Caki2 (cell line): ENCODE measurements around the gene MIER2. TPM values are rescaled to one million over a fixed set of nuclear protein-coding genes. Genes with fewer than 3 reads are reported as not detected.
"Not testable (repeated sequence)": the region's sequence is repeated elsewhere in the genome, so short reads cannot be mapped to it uniquely, and the experiment has no call there.

ENCODE experiments used
- DNase-seq: peaks from one replicate; pipeline ENCODE4 v3.0.0-alpha.2; 2015; ENCODE audit warnings: low read depth
- in situ Hi-C: cut with HindIII; loops from 2 replicates; pipeline ENCODE4 v1.10.0; 2016; ENCODE audit warnings: low sequenced_read_pairs, low pct_unique_long_range_greater_than_20kb, mixed read lengths
- total RNA-seq: library from RNA; depleted of rRNA; stranded (reverse); fragments of >200 nt; shearing (Covaris generic); gene quantifications from 2 replicates; pipeline ENCODE4 v1.2.3, GENCODE V29; 2014; ENCODE audit warnings: low replicate concordance; rRNA removed

MIER2 gene
- total RNA-seq, 1 experiment from 2014 or later, result 9.4 TPM

GRCh38 chr19:281156-281853 lies 63.3 kb downstream of the MIER2 start:
- in situ Hi-C loops, result no loop called here
- DNase-seq, result no peak

DNA sequence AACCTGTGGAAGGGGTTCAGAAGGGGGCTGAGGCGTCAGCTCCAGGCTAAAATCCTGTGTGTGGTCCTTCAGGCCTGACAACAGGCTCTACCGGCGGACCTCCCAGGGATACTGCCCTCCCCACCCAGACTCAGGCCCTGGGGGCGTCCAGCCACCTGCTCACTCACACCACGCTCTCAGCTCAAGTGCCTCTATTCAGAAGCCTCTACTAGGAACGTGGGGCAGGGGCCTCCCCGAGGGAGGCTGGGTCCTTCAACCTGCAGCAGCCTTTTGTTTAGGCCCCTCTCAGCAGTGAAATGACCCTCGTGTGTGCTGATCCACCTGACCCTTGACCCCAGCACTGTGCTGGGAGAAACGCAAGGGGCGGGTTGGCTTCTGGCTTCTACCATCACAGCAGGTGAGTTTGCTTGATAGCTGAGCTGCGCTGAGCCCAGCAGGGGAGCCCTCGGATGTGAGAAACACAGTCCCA lies 64.0 kb downstream of the MIER2 start:
- no peak for DNase-seq
- in situ Hi-C loops, result no loop called here

DNA sequence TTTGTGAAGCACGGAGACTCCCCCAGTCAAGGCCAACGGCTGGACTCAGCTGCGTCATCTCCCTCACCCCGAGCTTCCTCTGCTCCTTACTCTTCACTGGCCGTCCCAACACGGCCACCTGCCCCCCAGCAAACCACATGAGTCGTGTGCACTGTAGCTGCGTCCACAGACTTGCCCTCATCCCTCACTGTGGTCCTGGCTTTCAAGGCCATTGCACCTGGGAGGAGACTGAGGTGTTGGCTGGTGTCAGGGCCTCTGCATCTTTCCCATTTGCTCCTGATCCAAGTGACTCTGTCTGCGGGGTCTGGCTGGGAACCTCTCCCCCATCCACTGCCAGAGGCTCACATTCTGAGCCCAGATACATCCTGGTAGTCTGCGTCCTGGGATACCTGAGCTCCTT lies 64.9 kb downstream of the MIER2 start:
- no peak for DNase-seq
- in situ Hi-C loops, result no loop called here

DNA sequence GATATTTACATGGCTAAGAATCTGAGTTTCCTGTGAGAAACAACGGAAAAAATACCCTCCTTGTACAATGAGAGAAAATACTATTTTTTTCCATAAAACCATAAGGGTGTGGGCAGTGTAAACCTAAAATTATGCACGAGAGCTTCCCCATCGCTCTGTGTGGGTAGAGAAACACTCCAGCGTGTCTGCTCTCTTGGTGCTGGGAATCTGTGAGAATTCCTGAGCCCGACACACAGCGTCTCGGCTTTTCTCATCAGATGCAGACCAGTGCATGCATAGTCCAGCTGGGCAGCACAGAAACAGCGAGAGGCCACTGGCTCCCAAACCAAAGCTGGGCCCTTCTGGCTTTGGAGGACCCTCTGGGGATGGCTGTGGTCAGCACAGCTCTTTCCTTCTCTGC lies 65.4 kb downstream of the MIER2 start:
- no peak for DNase-seq
- in situ Hi-C loops, result no loop called here

DNA sequence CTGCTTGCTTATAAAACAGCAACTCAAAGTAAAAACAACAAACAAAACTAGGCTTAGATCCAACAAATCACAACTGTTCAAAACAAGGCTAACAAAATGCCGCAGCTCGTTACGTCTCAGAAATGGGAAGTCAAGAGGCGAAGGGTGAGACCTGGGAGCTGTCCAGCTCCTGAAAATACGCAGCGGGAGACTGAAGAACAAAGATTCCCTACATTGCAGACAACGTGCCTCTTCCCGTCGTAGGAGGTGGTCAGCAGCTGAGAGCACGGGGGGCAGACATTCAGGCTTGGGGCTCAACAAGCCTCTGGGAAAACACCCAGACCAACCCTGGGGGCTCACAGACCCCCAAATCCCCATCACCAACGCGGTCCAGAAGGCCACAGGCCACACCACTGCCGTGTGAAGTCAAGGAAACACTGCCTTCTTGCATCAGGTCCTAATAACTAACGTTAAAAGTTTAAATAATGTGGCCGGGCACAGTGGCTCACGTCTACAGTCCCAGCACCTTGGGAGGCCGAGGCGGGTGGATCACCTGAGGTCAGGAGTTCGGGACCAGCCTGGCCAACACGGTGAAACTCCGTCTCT lies 66.9 kb downstream of the MIER2 start:
- in situ Hi-C loops, result no loop called here
- DNase-seq, result no peak

DNA sequence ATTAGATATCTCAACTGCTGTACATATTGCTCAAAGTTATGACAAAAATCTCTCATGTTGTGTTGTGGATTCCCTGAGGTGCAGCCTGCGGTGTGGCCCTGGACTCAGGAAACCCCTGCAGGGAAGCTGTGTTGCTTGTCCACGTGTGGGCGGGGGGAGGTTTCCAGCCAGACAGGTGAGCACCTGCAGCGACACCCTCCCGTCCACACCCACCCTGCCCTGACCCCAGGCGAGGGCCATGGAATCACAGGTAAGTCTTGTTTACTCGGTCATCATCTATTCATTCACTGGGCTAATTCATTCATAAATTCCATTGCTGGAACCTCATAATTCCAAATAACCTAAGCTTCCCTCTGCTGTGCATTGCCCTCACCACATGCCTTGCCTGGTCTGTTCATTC lies 67.5 kb downstream of the MIER2 start:
- DNase-seq, result no peak
- in situ Hi-C loops, result no loop called here

DNA sequence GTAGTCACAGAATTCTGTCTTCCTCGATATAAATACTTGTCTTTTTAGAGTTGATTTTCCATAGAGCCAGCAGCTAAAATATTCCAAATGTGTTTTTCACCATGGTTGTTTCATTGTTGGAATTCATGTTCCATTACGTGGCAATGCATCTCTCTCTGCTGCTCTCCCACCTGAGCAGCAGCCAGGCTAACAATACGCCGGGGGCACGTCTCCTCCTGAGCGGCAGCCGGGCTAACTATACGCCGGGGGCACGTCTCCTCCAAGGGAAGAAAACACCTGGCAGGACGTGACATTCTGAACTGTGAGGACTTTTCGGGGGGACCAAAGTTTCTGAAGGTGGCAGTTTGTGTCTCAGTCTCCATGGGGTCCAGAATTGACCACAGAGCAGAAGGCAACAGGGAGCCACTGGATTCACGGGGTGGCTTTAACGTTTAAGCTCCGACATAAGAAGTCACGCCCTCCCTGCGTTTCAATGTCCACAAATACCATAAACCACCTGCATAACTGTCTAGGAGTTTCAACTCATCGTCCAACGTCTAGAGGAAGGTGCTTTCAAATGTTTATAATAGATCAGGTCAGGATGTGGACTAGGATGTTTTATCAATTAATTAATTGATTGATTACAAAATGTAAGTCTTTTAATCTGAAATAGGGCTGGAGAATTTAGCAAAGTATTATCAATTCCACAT lies 68.5 kb downstream of the MIER2 start:
- in situ Hi-C loops, result no loop called here
- no peak for DNase-seq

DNA sequence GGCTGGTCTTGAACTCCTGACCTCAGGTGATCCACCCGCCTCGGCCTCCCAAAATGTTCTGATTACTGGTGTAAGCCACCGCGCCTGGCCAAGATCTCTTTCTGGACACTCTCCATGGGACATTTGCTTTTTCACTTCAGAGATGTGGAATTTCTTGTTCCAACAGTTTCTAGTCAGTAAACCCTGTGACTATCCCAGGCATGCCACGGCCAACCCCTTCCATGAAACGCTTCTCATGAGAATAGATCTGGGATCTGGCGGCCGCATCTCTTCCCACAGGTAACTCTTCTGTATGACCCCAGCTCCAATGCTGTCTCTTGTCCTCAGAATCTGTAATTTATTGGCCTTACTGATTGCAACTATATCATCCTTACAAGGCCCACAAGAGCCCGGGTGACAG lies 69.6 kb downstream of the MIER2 start:
- in situ Hi-C loops, result no loop called here
- no peak for DNase-seq

- DNase-seq, result no peak
- in situ Hi-C loops, result no loop called here
These were observed 71.2 kb downstream of the MIER2 start for GRCh38 chr19:273393-273792.

DNA sequence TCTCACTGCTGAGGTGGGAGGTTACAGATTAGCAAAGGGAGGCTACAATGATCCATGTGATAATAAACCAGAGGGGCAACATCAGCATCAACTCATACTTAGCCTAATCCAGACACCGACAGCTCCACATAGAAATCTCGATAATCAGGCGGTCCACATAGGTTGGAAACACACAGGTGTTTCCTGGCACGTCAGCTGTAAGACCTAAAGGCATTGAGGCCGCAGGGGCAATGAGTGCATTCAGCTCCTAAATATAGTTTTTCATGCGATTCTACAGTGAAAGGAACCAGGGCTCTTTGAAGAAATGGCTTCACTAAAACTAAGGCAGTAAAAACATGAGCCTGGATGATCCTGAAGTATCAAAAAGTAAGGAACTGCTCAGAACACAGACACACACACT lies 72.7 kb downstream of the MIER2 start:
- no peak for DNase-seq
- in situ Hi-C loops, result no loop called here

DNA sequence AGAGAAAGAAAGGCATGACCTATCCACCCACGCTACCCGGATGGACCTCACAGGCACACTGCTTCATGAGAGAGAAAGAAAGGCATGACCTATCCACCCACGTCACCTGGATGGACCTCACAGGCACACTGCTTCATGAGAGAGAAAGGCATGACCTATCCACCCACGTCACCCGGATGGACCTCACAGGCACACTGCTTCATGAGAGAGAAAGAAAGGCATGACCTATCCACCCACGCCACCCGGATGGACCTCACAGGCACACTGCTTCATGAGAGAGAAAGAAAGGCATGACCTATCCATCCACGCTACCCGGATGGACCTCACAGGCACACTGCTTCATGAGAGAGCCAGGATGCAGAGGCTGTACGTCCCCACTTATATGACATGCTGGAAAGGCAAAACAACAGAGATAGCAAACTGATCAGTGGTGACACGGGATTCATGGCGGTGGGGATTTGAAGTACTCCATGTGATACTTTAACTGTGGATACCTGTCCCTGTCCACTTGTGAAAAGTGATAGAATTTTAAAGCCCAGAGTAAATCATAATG lies 73.8 kb downstream of the MIER2 start:
- in situ Hi-C loops, DNase-seq: not testable (repeated sequence)

- DNase-seq, result no peak
- in situ Hi-C loops, result no loop called here
These were observed 75.4 kb downstream of the MIER2 start for GRCh38 chr19:269241-269640.

DNA sequence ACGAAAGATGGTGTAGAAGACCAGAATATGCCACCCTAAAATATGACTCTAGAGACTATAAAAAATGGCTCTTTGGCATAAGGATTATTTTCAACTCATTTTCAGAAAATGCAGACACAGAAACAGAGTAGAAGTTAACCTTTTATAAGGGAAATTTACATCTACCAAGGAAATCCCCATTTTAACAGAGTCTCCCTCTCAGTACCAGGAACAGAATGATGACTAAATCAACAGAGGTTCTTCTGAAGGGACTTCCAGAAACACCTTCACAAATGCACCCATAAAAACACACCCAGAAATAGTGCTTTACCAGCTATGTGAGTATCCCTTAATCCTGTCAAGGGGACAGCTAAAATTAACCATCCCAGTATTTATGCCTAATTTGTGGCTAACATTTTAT lies 82.5 kb downstream of the MIER2 start:
- DNase-seq, result no peak
- in situ Hi-C loops, result no loop called here

GRCh38 chr19:256804-257203 lies 87.8 kb downstream of the MIER2 start:
- in situ Hi-C loops, DNase-seq: not testable (repeated sequence)

Other genes starting within 250 kb of the MIER2 start
- gene OR4F17, start 237.7 kb downstream of the MIER2 start, total RNA-seq, result not detected in 2 replicates
- 128 and 155 TPM in 2 replicates for gene PLPP2, start 53.4 kb downstream of the MIER2 start, total RNA-seq
- gene C2CD4C, start 64.4 kb upstream of the MIER2 start, total RNA-seq, result 1.8 and 2.1 TPM in 2 replicates
- 0.98 and 1.2 TPM in 2 replicates for gene SHC2, start 116.2 kb upstream of the MIER2 start, total RNA-seq
- not detected in 2 replicates for gene MADCAM1, start 151.7 kb upstream of the MIER2 start, total RNA-seq
- 27.3 and 47.1 TPM in 2 replicates for gene TPGS1, start 162.7 kb upstream of the MIER2 start, total RNA-seq
- 35.0 and 38.4 TPM in 2 replicates for gene CDC34, start 187.0 kb upstream of the MIER2 start, total RNA-seq
- not detected in 2 replicates for gene GZMM, start 199.3 kb upstream of the MIER2 start, total RNA-seq
- 255 and 330 TPM in 2 replicates for gene BSG, start 227.8 kb upstream of the MIER2 start, total RNA-seq
- gene HCN2, start 245.1 kb upstream of the MIER2 start, total RNA-seq, result 2.1 and 3.2 TPM in 2 replicates